Activated T-cell treated with anti-CD3 and anti-CD28 coated beads, Interleukin-2, amount 50 U/mL, for 4 hours (primary cell): ENCODE measurements around the gene IL34. TPM values are rescaled to one million over a fixed set of nuclear protein-coding genes. Genes with fewer than 3 reads are reported as not detected.

Source experiments
- total RNA-seq, 3 donors: library from RNA; stranded (reverse); gene quantifications; one replicate each; pipeline ENCODE4 v1.2.1, GENCODE V29; 2021

Gene IL34
- total RNA-seq, 3 donors from 2014 or later, result 0.13 to 0.24 (median 0.13) TPM

Other genes with a start within 250 kb of the IL34 start
- 10 to 100 TPM; 15.0 to 18.1 (median 15.6) TPM for gene ST3GAL2, start 207.5 kb upstream of the IL34 start, total RNA-seq
- gene FCSK, start 192.0 kb upstream of the IL34 start, total RNA-seq, result 10 to 100 TPM; 17.7 to 20.5 (median 19.2) TPM
- gene COG4, start 123.0 kb upstream of the IL34 start, total RNA-seq, result 10 to 100 TPM; 24.0 to 31.6 (median 29.3) TPM
- gene SF3B3, start 122.7 kb upstream of the IL34 start, total RNA-seq, result 100 to 1,000 TPM; 647 to 745 (median 710) TPM
- 1 to 10 TPM; 1.9 to 7.3 (median 4.3) TPM for gene MTSS2, start 39.5 kb downstream of the IL34 start, total RNA-seq
- gene VAC14, start 154.6 kb downstream of the IL34 start, total RNA-seq, result 10 to 100 TPM; 48.3 to 54.5 (median 49.3) TPM